ENCODE data around the gene HOMER3. TPM values are rescaled to one million over a fixed set of nuclear protein-coding genes. Genes with fewer than 3 reads are reported as not detected.
A peak's percentile ranks its signal among the peaks of the same experiment; 100 is the strongest.

Gene HOMER3
- total and polyA plus RNA-seq, 2 experiments from 2014 or later, result 16.7 to 38.4 TPM

DNA sequence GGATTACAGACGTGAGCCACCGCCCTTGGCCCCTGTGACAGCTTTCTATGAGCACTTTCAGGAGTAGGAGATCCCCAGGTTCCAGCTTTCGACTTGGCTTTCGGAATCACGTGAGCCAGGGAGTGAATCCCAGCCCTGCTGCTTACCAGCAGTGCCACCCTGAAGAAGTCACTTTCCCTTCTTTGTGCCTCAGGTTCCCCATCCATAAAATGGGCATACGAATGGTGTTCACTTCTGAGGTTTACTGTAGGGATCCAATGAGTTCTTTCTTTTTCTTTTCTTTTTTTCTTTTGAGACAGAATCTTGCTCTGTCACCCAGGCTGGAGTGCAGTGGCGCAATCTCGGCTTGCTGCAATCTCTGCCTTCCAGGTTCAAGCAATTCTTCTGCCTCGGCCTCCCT, 4.3 kb upstream of the HOMER3 start:
- H3K4me1 Mint-ChIP-seq, result peaks cover 12% of the 10 kb centered on the region
- H3K4me2 ChIP-seq, result no peak overlapping the region
- no peak overlapping the region for H2AFZ ChIP-seq
- no peak overlapping the region; the same call in 2 of the 3 replicates for H3K4me3 Mint-ChIP-seq
- H3K4me1 ChIP-seq (ENCODE audit: insufficient read depth), result no peaks in the 10 kb centered on the region; the same call in none of the 2 replicates
- no peaks in the 10 kb centered on the region for H3K9me2 ChIP-seq (ENCODE audit: insufficient read depth)
- TF ChIP-seq EZH2phosphoT487 (IDR thresholded peaks at IDR 0.05; ENCODE audit: unreplicated experiment), result no peak
- TF ChIP-seq POLR2AphosphoS5 (IDR thresholded peaks at IDR 0.05; ENCODE audit: low read depth), result no peak
- no peak for TF ChIP-seq EZH2 (IDR thresholded peaks at IDR 0.05; ENCODE audit: low read depth, unreplicated experiment)
- no peaks in the 10 kb centered on the region for H3K36me3 ChIP-seq (ENCODE audit: insufficient read depth)
- H3K27ac ChIP-seq (ENCODE audit: low read depth), result no peak overlapping the region
- no peak overlapping the region for H3K27ac Mint-ChIP-seq
- H3K36me3 Mint-ChIP-seq (ENCODE audit: low read depth), result peaks cover 12% of the 10 kb centered on the region; the same call in 2 of the 3 replicates
- peaks cover 20% of the 10 kb centered on the region for H3K27me3 Mint-ChIP-seq (ENCODE audit: insufficient read depth, low read depth, poor library complexity)
- H3K4me3 ChIP-seq, result no peak overlapping the region
- no peaks in the 10 kb centered on the region for H3K79me2 ChIP-seq (replicated peaks; ENCODE audit: insufficient read depth)
- H3K9me3 Mint-ChIP-seq, result no peaks in the 10 kb centered on the region
- DNase-seq (ENCODE audit: low spot score) (no peak), ATAC-seq (no peak)
- peaks cover 4% of the 10 kb centered on the region; the same call in 1 of the 2 replicates for H3K27me3 ChIP-seq (ENCODE audit: insufficient read depth)
- peaks cover 7% of the 10 kb centered on the region; the same call in 1 of the 2 replicates for H3F3A ChIP-seq (replicated peaks; ENCODE audit: low read depth)
- H4K20me1 ChIP-seq (replicated peaks; ENCODE audit: insufficient read depth), result no peaks in the 10 kb centered on the region

DNA sequence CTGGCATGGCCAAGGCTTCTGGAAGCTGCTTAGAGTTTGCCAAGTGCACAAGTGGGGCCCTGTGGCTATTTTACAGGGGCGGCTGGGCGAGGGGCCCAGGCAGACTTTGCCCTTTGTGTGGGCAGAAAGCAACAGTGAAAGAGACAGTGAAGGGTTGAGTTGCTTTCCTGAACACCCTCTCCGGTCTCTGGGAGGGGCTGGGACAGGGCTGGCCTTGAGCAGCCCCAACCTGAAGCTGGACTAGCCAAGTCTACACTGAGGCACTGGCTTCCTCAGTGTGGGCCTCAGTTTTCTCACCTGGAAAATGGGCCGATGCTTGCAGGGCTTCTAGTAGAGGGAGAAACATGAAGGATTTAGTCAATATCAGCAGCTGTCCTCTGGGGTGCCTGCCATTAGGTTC, 2.4 kb upstream of the HOMER3 start:
- Histone ChIP-seq H3K9me2 (ENCODE audit: insufficient read depth) (no peaks in the 10 kb centered on the region), H3K4me1 (ENCODE audit: insufficient read depth) (peaks cover 9% of the 10 kb centered on the region), H3F3A (replicated peaks; ENCODE audit: low read depth) (peaks cover 7% of the 10 kb centered on the region; the same call in 1 of the 2 replicates), H3K27ac (ENCODE audit: low read depth) (no peak overlapping the region), H3K36me3 (ENCODE audit: insufficient read depth) (no peaks in the 10 kb centered on the region), H3K4me3 (no peak overlapping the region), H2AFZ (no peak overlapping the region), H3K4me2 (no peak overlapping the region), H4K20me1 (replicated peaks; ENCODE audit: insufficient read depth) (no peaks in the 10 kb centered on the region), H3K79me2 (replicated peaks; ENCODE audit: insufficient read depth) (0 out of 2 replicates have a peak, but pooled peaks cover 3% of the 10 kb centered on the region), H3K27me3 (ENCODE audit: insufficient read depth) (peaks cover 5% of the 10 kb centered on the region; the same call in 1 of the 2 replicates)
- peaks cover 20% of the 10 kb centered on the region for H3K27me3 Mint-ChIP-seq (ENCODE audit: insufficient read depth, low read depth, poor library complexity)
- H3K36me3 Mint-ChIP-seq (ENCODE audit: low read depth), result peaks cover 21% of the 10 kb centered on the region; the same call in 2 of the 3 replicates
- H3K27ac Mint-ChIP-seq, result no peak overlapping the region
- H3K9me3 Mint-ChIP-seq, result no peaks in the 10 kb centered on the region
- TF ChIP-seq NANOG (IDR thresholded peaks at IDR 0.05; ENCODE audit: borderline replicate concordance) (no peak), ZNF331 (CRISPR knock-in tag; IDR thresholded peaks at IDR 0.05; ENCODE audit: low read depth) (no peak)
- H3K4me1 Mint-ChIP-seq, result peaks cover 21% of the 10 kb centered on the region
- no peak overlapping the region for H3K4me3 Mint-ChIP-seq
- DNase-seq (ENCODE audit: low spot score) (no peak), ATAC-seq (no peak)

DNA sequence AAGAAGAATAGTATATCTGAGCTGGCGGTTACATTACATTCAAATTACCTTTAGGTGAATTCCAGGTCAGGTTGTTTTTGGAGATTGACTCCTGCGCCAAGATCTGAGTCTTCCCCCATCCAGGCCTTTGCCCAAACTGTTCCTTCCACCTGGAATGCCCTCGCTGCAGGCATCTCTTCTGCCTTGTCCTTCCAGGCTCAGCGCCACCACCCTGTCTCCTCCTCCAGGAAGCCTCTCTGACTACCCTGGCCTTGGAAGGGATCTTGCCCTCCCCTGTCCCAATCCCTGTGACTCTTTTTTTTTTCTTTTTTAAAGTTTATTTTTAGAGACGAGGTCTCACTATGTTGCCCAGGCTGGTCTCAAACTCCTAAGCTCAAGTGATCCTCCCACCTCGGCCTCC, 1.7 kb upstream of the HOMER3 start:
- H3K27ac ChIP-seq (ENCODE audit: low read depth), result no peak overlapping the region
- H3K79me2 ChIP-seq (replicated peaks; ENCODE audit: insufficient read depth), result 0 out of 2 replicates have a peak, but pooled peaks cover 3% of the 10 kb centered on the region
- Mint-ChIP-seq H3K4me1 (peaks cover 21% of the 10 kb centered on the region), H3K9me3 (no peaks in the 10 kb centered on the region), H3K27me3 (ENCODE audit: insufficient read depth, low read depth, poor library complexity) (peaks cover 21% of the 10 kb centered on the region), H3K4me3 (peak overlapping the region; percentile 62; the same call in 2 of the 3 replicates), H3K36me3 (ENCODE audit: low read depth) (peaks cover 29% of the 10 kb centered on the region), H3K27ac (no peak overlapping the region)
- H3K9me2 ChIP-seq (ENCODE audit: insufficient read depth), result no peaks in the 10 kb centered on the region
- H2AFZ ChIP-seq, result no peak overlapping the region
- H3K4me2 ChIP-seq, result no peak overlapping the region
- H3K27me3 ChIP-seq (ENCODE audit: insufficient read depth), result peaks cover 5% of the 10 kb centered on the region; the same call in 1 of the 2 replicates
- no peaks in the 10 kb centered on the region for H4K20me1 ChIP-seq (replicated peaks; ENCODE audit: insufficient read depth)
- DNase-seq (ENCODE audit: low spot score) (no peak), ATAC-seq (no peak)
- H3F3A ChIP-seq (replicated peaks; ENCODE audit: low read depth), result peaks cover 7% of the 10 kb centered on the region; the same call in 1 of the 2 replicates
- TF ChIP-seq, protein P1, sequence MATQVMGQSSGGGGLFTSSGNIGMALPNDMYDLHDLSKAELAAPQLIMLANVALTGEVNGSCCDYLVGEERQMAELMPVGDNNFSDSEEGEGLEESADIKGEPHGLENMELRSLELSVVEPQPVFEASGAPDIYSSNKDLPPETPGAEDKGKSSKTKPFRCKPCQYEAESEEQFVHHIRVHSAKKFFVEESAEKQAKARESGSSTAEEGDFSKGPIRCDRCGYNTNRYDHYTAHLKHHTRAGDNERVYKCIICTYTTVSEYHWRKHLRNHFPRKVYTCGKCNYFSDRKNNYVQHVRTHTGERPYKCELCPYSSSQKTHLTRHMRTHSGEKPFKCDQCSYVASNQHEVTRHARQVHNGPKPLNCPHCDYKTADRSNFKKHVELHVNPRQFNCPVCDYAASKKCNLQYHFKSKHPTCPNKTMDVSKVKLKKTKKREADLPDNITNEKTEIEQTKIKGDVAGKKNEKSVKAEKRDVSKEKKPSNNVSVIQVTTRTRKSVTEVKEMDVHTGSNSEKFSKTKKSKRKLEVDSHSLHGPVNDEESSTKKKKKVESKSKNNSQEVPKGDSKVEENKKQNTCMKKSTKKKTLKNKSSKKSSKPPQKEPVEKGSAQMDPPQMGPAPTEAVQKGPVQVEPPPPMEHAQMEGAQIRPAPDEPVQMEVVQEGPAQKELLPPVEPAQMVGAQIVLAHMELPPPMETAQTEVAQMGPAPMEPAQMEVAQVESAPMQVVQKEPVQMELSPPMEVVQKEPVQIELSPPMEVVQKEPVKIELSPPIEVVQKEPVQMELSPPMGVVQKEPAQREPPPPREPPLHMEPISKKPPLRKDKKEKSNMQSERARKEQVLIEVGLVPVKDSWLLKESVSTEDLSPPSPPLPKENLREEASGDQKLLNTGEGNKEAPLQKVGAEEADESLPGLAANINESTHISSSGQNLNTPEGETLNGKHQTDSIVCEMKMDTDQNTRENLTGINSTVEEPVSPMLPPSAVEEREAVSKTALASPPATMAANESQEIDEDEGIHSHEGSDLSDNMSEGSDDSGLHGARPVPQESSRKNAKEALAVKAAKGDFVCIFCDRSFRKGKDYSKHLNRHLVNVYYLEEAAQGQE (IDR thresholded peaks at IDR 0.05; ENCODE audit: unreplicated experiment), result no peak
- TF ChIP-seq EZH2 (IDR thresholded peaks at IDR 0.05; ENCODE audit: low read depth, unreplicated experiment) (no peak), POLR2AphosphoS5 (IDR thresholded peaks at IDR 0.05; ENCODE audit: low read depth) (no peak), EZH2phosphoT487 (IDR thresholded peaks at IDR 0.05; ENCODE audit: unreplicated experiment) (no peak), NANOG (IDR thresholded peaks at IDR 0.05; ENCODE audit: borderline replicate concordance) (no peak)
- TF ChIP-seq, protein P2, sequence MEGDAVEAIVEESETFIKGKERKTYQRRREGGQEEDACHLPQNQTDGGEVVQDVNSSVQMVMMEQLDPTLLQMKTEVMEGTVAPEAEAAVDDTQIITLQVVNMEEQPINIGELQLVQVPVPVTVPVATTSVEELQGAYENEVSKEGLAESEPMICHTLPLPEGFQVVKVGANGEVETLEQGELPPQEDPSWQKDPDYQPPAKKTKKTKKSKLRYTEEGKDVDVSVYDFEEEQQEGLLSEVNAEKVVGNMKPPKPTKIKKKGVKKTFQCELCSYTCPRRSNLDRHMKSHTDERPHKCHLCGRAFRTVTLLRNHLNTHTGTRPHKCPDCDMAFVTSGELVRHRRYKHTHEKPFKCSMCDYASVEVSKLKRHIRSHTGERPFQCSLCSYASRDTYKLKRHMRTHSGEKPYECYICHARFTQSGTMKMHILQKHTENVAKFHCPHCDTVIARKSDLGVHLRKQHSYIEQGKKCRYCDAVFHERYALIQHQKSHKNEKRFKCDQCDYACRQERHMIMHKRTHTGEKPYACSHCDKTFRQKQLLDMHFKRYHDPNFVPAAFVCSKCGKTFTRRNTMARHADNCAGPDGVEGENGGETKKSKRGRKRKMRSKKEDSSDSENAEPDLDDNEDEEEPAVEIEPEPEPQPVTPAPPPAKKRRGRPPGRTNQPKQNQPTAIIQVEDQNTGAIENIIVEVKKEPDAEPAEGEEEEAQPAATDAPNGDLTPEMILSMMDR (conservative IDR thresholded peaks at IDR 0.05; ENCODE audit: low read depth in 2 of 2), result no peak
- H3K4me3 ChIP-seq, result no peak overlapping the region
- no peaks in the 10 kb centered on the region for H3K36me3 ChIP-seq (ENCODE audit: insufficient read depth)
- H3K4me1 ChIP-seq (ENCODE audit: insufficient read depth), result peaks cover 9% of the 10 kb centered on the region

Measured in GM23338 (cell line).